SK-N-SH (cell line): ENCODE results near the gene SMIM41. TPM values are rescaled to one million over a fixed set of nuclear protein-coding genes. Genes with fewer than 3 reads are reported as not detected.
A peak's percentile ranks its signal among the peaks of the same experiment; 100 is the strongest.

ENCODE experiments used
- CTCF ChIA-PET: fragments of 300-600, 350-600 bp; formaldehyde crosslinking; extraction: SDS; loops from one replicate; lab custom pipeline; 2021; lab: Yijun Ruan, JAX
- POLR2A ChIA-PET: fragments of 350-600 bp; sonication (Branson Sonifier 250); formaldehyde crosslinking; extraction: SDS; loops from one replicate; lab custom pipeline; 2020; ENCODE audit warnings: antibody characterized with exemption, inconsistent platforms; lab: Yijun Ruan, JAX
- DNase-seq: peaks from one replicate; pipeline ENCODE4 v3.0.0; 2012
- H2AFZ ChIP-seq: fragments of 200-600 bp; sonication (generic); 2 replicates; pipeline ENCODE4 v1.8.1; 2016; ENCODE audit warnings: antibody characterized with exemption, mild to moderate bottlenecking, low read depth
- H3F3A ChIP-seq: fragments of 200-600 bp; sonication (generic); replicated peaks from 2 replicates; pipeline ENCODE3; 2016; ENCODE audit warnings: antibody characterized with exemption, mild to moderate bottlenecking; ENCODE audit not compliant: insufficient read depth
- H3K27ac ChIP-seq, 2 experiments: fragments of 200-500 bp in 1 of 2; fragments of 200-600 bp in 1 of 2; sonication (Bioruptor generic) in 1 of 2; sonication (generic), shearing (Covaris generic) in 1 of 2; 2 replicates each; pipeline versions ENCODE4 v1.5.1 to v1.6.1; 2014 to 2016; ENCODE audit warnings: low read depth in 2 of 2, inconsistent platforms in 1 of 2, low read length in 1 of 2, mild to moderate bottlenecking in 1 of 2, mixed read lengths in 1 of 2
- H3K27me3 ChIP-seq: fragments of 200-600 bp; sonication (generic), shearing (Covaris generic); 2 replicates; pipeline ENCODE4 v1.6.1; 2016; ENCODE audit warnings: mixed run types; ENCODE audit not compliant: insufficient read depth
- H3K36me3 ChIP-seq, 2 experiments: fragments of 200-500 bp in 1 of 2; fragments of 200-600 bp in 1 of 2; sonication (Bioruptor generic) in 1 of 2; sonication (generic) in 1 of 2; replicated peaks in 1 of 2; 2 replicates each; pipeline versions ENCODE3 to v1.5.1; 2014 to 2016; ENCODE audit warnings: low read length in 1 of 2, mild to moderate bottlenecking in 1 of 2; ENCODE audit not compliant: insufficient read depth in 2 of 2, control insufficient read depth in 1 of 2
- H3K4me1 ChIP-seq, 2 experiments: fragments of 200-500 bp in 1 of 2; fragments of 200-600 bp in 1 of 2; sonication (Bioruptor generic) in 1 of 2; sonication (generic), shearing (Covaris generic) in 1 of 2; 2 replicates each; pipeline versions ENCODE4 v1.5.1 to v1.6.1; 2014 to 2016; ENCODE audit warnings: low read depth in 1 of 2, low read length in 1 of 2, mixed run types in 1 of 2; ENCODE audit not compliant: insufficient read depth in 2 of 2, control insufficient read depth in 1 of 2
- H3K4me2 ChIP-seq: fragments of 200-600 bp; sonication (generic), shearing (Covaris generic); 2 replicates; pipeline ENCODE4 v1.6.1; 2017; ENCODE audit warnings: mixed run types
- H3K4me3 ChIP-seq, 2 experiments: fragments of 200-500 bp in 1 of 2; fragments of 200-600 bp in 1 of 2; sonication (Bioruptor generic) in 1 of 2; sonication (generic), shearing (Covaris generic) in 1 of 2; 2 replicates each; pipeline versions ENCODE4 v1.5.1 to v1.8.1; 2014 to 2016; ENCODE audit warnings: low read depth in 2 of 2, inconsistent platforms in 1 of 2, low read length in 1 of 2, mild to moderate bottlenecking in 1 of 2, mixed read lengths in 1 of 2, moderate library complexity in 1 of 2
- H3K79me2 ChIP-seq: fragments of 200-600 bp; sonication (generic); 2 replicates; pipeline ENCODE4 v1.8.1; 2017; ENCODE audit warnings: mild to moderate bottlenecking; ENCODE audit not compliant: insufficient read depth
- H3K9ac ChIP-seq: fragments of 200-600 bp; sonication (generic); 2 replicates; pipeline ENCODE4 v1.6.1; 2017; ENCODE audit warnings: mixed run types
- H3K9me2 ChIP-seq: fragments of 200-600 bp; sonication (generic); 2 replicates; pipeline ENCODE4 v1.6.1; 2017; ENCODE audit warnings: mixed run types
- H3K9me3 ChIP-seq: fragments of 200-600 bp; sonication (generic); 2 replicates; pipeline ENCODE4 v1.6.1; 2017; ENCODE audit warnings: mixed run types, mild to moderate bottlenecking, moderate library complexity
- H4K20me1 ChIP-seq: fragments of 200-600 bp; sonication (generic); 2 replicates; pipeline ENCODE4 v1.6.1; 2017; ENCODE audit warnings: mild to moderate bottlenecking, mixed run types; ENCODE audit not compliant: insufficient read depth
- EP300 ChIP-seq, 2 experiments: IDR thresholded peaks; 2 replicates each; pipeline versions ENCODE4 v1.4.0 to v1.6.1; 2012; ENCODE audit warnings: borderline replicate concordance in 1 of 2, low read depth in 1 of 2, low read length in 1 of 2
- EZH2phosphoT487 ChIP-seq: fragments of 200-600 bp; sonication (generic); IDR thresholded peaks from 2 replicates; pipeline ENCODE4 v1.6.1; 2017; ENCODE audit warnings: low read depth, mixed run types, mild to moderate bottlenecking, antibody characterized with exemption, moderate library complexity, borderline replicate concordance
- FOSL2 ChIP-seq: IDR thresholded peaks from 2 replicates; pipeline ENCODE4 v1.4.0; 2012; ENCODE audit warnings: low read depth, mild to moderate bottlenecking, moderate library complexity, borderline replicate concordance
- FOXJ3 ChIP-seq: sonication (generic); formaldehyde crosslinking; IDR thresholded peaks from 2 replicates; pipeline ENCODE4 v1.5.1; 2020; ENCODE audit warnings: mild to moderate bottlenecking, missing genetic modification reagents
- FOXM1 ChIP-seq: IDR thresholded peaks from 2 replicates; pipeline ENCODE4 v1.4.0; 2012; ENCODE audit warnings: low read depth, mild to moderate bottlenecking
- GATA2 ChIP-seq: sonication (generic); formaldehyde crosslinking; IDR thresholded peaks from 2 replicates; pipeline ENCODE4 v1.5.0; 2020; ENCODE audit warnings: mild to moderate bottlenecking, missing genetic modification reagents
- TCF12 ChIP-seq: IDR thresholded peaks from 2 replicates; pipeline ENCODE4 v1.4.0; 2012
- TEAD4 ChIP-seq: IDR thresholded peaks from 2 replicates; pipeline ENCODE4 v1.4.0; 2012; ENCODE audit warnings: mild to moderate bottlenecking, borderline replicate concordance; ENCODE audit not compliant: insufficient read depth
- WGBS: methylation state at CpG from one replicate; pipeline ENCODE4 v1.1.6; 2017; ENCODE audit warnings: low lambda C conversion rate; 5-methylcytosine and 5-hydroxymethylcytosine counted together
- polyA plus RNA-seq, 3 experiments: library from polyadenylated mRNA; depleted of rRNA; stranded (reverse); fragments of >200 nt; gene quantifications; 2 replicates each; pipeline ENCODE4 v1.2.3, GENCODE V29; 2012
- TF ChIP-seq, protein P1 (sequence below): IDR thresholded peaks from 2 replicates; pipeline ENCODE4 v1.4.0; 2012; ENCODE audit warnings: low read depth, borderline replicate concordance
- TF ChIP-seq, protein P2 (sequence below): IDR thresholded peaks from 2 replicates; pipeline ENCODE4 v1.6.1; 2012; ENCODE audit warnings: mild to moderate bottlenecking, low read depth, low read length, moderate library complexity
- TF ChIP-seq, protein P3 (sequence below): fragments of 200-600 bp; sonication (generic); IDR thresholded peaks from 2 replicates; pipeline ENCODE4 v1.6.1; 2017; ENCODE audit warnings: antibody characterized with exemption, mild to moderate bottlenecking, moderate library complexity
- TF ChIP-seq, protein P4 (sequence below): fragments of 150-350 bp; IDR thresholded peaks from 2 replicates; pipeline ENCODE4 v1.6.1; 2017; ENCODE audit warnings: antibody characterized with exemption, low read length, low read depth, borderline replicate concordance

Gene SMIM41
- polyA plus RNA-seq, 1 of the 3 experiments (the other 2 are of a cell fraction) = not detected

- no peaks in the 10 kb centered on the region for H3F3A ChIP-seq
- POLR2A ChIA-PET = no interaction called here
- H2AFZ ChIP-seq = no peak overlapping the region
- no peaks in the 10 kb centered on the region for H3K9me3 ChIP-seq
- H3K4me3 ChIP-seq = no peak overlapping the region
- H3K4me1 ChIP-seq = peaks cover 0 to 34% of the 10 kb centered on the region in 2 experiments; a peak in 1 of 4 replicates
- H3K36me3 ChIP-seq = peaks cover 0 to 38% of the 10 kb centered on the region in 2 experiments
- peaks cover 38% of the 10 kb centered on the region for H3K79me2 ChIP-seq
- no peaks in the 10 kb centered on the region for H3K27me3 ChIP-seq
- H3K27ac ChIP-seq = no peak overlapping the region
- no peak overlapping the region for H3K9ac ChIP-seq
- 100% methylated on average over 1 of the region's 3 CpGs for WGBS
- H3K9me2 ChIP-seq = no peaks in the 10 kb centered on the region
- CTCF ChIA-PET = interaction anchor here (7.2 to 24.8 kb wide), 2 partner anchors 7 to 44 kb away, joined by 61 to 949 read pairs; partner anchors contain the start of gene ATG101
- DNase-seq = no peak
- H3K4me2 ChIP-seq = no peak overlapping the region
- TF ChIP-seq, protein P1, sequence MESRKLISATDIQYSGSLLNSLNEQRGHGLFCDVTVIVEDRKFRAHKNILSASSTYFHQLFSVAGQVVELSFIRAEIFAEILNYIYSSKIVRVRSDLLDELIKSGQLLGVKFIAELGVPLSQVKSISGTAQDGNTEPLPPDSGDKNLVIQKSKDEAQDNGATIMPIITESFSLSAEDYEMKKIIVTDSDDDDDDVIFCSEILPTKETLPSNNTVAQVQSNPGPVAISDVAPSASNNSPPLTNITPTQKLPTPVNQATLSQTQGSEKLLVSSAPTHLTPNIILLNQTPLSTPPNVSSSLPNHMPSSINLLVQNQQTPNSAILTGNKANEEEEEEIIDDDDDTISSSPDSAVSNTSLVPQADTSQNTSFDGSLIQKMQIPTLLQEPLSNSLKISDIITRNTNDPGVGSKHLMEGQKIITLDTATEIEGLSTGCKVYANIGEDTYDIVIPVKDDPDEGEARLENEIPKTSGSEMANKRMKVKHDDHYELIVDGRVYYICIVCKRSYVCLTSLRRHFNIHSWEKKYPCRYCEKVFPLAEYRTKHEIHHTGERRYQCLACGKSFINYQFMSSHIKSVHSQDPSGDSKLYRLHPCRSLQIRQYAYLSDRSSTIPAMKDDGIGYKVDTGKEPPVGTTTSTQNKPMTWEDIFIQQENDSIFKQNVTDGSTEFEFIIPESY = no peak
- TF ChIP-seq, protein P2, sequence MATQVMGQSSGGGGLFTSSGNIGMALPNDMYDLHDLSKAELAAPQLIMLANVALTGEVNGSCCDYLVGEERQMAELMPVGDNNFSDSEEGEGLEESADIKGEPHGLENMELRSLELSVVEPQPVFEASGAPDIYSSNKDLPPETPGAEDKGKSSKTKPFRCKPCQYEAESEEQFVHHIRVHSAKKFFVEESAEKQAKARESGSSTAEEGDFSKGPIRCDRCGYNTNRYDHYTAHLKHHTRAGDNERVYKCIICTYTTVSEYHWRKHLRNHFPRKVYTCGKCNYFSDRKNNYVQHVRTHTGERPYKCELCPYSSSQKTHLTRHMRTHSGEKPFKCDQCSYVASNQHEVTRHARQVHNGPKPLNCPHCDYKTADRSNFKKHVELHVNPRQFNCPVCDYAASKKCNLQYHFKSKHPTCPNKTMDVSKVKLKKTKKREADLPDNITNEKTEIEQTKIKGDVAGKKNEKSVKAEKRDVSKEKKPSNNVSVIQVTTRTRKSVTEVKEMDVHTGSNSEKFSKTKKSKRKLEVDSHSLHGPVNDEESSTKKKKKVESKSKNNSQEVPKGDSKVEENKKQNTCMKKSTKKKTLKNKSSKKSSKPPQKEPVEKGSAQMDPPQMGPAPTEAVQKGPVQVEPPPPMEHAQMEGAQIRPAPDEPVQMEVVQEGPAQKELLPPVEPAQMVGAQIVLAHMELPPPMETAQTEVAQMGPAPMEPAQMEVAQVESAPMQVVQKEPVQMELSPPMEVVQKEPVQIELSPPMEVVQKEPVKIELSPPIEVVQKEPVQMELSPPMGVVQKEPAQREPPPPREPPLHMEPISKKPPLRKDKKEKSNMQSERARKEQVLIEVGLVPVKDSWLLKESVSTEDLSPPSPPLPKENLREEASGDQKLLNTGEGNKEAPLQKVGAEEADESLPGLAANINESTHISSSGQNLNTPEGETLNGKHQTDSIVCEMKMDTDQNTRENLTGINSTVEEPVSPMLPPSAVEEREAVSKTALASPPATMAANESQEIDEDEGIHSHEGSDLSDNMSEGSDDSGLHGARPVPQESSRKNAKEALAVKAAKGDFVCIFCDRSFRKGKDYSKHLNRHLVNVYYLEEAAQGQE = peak; percentile 84
- peaks cover 53% of the 10 kb centered on the region for H4K20me1 ChIP-seq
Observed at GRCh38 chr12:52078276-52078675, 1.2 kb upstream of the SMIM41 start.

GRCh38 chr12:52080403-52081251, 1.1 kb downstream of the SMIM41 start:
- no peak overlapping the region for H3K9ac ChIP-seq
- H3K4me3 ChIP-seq = no peak overlapping the region
- H3K27ac ChIP-seq = peak overlapping the region in 1 of 2 experiments; percentile 16; a peak in 1 of 4 replicates
- no peak for TF ChIP-seq TCF12
- no peak for TF ChIP-seq EP300 (IDR thresholded peaks at IDR 0.05; ENCODE audit: borderline replicate concordance in 1 of 2, low read depth in 1 of 2, low read length in 1 of 2)
- TF ChIP-seq, protein P1 = no peak
- TF ChIP-seq FOXJ3 (CRISPR knock-in tag) = no peak
- TF ChIP-seq, protein P3, sequence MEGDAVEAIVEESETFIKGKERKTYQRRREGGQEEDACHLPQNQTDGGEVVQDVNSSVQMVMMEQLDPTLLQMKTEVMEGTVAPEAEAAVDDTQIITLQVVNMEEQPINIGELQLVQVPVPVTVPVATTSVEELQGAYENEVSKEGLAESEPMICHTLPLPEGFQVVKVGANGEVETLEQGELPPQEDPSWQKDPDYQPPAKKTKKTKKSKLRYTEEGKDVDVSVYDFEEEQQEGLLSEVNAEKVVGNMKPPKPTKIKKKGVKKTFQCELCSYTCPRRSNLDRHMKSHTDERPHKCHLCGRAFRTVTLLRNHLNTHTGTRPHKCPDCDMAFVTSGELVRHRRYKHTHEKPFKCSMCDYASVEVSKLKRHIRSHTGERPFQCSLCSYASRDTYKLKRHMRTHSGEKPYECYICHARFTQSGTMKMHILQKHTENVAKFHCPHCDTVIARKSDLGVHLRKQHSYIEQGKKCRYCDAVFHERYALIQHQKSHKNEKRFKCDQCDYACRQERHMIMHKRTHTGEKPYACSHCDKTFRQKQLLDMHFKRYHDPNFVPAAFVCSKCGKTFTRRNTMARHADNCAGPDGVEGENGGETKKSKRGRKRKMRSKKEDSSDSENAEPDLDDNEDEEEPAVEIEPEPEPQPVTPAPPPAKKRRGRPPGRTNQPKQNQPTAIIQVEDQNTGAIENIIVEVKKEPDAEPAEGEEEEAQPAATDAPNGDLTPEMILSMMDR = no peak
- no peak for TF ChIP-seq TEAD4
- TF ChIP-seq, protein P4, sequence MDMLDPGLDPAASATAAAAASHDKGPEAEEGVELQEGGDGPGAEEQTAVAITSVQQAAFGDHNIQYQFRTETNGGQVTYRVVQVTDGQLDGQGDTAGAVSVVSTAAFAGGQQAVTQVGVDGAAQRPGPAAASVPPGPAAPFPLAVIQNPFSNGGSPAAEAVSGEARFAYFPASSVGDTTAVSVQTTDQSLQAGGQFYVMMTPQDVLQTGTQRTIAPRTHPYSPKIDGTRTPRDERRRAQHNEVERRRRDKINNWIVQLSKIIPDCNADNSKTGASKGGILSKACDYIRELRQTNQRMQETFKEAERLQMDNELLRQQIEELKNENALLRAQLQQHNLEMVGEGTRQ = no peak
- no peak for TF ChIP-seq FOXM1
- no peak for TF ChIP-seq GATA2
- TF ChIP-seq EZH2phosphoT487 = no peak
- TF ChIP-seq FOSL2 = no peak

More at GRCh38 chr12:52080403-52081251, 1.1 kb downstream of the SMIM41 start:
- Histone ChIP-seq H3K27me3 (no peaks in the 10 kb centered on the region), H4K20me1 (peaks cover 30% of the 10 kb centered on the region), H3K4me1 (peaks cover 0 to 28% of the 10 kb centered on the region in 2 experiments; a peak in 1 of 4 replicates), H3K9me3 (no peaks in the 10 kb centered on the region), H3F3A (no peaks in the 10 kb centered on the region), H3K79me2 (peaks cover 17% of the 10 kb centered on the region; the same call in 1 of the 2 replicates), H2AFZ (no peak overlapping the region), H3K4me2 (no peak overlapping the region), H3K36me3 (peaks cover 0 to 27% of the 10 kb centered on the region in 2 experiments), H3K9me2 (no peaks in the 10 kb centered on the region)
- ChIA-PET CTCF (interaction anchor here (0.7 to 24.8 kb wide), 14 partner anchors 9 to 260 kb away, joined by 3 to 949 read pairs (median 3); partner anchors contain the start of genes ATG101 and TAMALIN), POLR2A (interaction anchor here (0.8 to 2.3 kb wide), 4 partner anchors 9 to 55 kb away, joined by 3 to 7 read pairs (median 4); partner anchors contain the start of gene ATG101)
- no peak for DNase-seq
- WGBS = 89% methylated on average over 9 of the region's 10 CpGs
